ENCODE results near the gene COMMD3.

DNA sequence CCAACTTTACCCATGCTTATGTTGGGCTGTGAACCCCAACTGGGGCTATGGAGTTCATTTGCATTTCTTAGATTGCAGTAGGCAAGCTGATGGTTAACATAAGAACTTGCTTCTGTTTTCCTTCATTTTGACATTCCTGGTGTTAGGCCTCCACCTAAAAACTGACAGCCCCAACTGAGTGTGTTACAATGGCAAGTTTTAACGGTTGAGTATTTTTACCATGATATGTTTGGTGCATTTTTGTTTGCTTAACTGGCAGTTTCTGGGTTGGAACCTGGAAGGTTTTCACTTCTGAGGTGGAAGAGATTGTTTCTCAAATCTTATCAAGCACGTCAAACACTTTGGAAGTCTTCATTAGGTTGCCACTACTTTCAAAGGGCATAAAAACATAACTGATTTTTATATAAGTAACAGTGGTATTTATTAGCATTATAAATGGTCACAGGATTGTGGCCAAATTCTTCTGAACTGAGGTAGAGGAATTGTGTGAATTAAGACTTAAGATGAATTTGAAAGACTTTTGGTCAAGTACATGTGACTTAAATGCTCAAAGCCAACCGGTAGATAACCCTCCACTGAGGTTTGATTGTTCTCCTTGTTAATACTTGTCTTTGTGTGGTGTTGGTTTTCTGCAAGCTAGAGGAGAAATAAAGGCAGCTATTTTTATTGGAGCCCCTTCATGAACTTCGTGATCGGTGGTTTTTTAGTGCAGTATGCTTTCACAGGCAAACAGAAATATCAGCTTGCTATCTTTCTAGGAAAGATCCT lies 7.5 kb downstream of the COMMD3 start:
- TF ChIP-seq MYC (IDR thresholded peaks at IDR 0.05; ENCODE audit: low read depth, low read length), result no peak
- TF ChIP-seq, protein P1, sequence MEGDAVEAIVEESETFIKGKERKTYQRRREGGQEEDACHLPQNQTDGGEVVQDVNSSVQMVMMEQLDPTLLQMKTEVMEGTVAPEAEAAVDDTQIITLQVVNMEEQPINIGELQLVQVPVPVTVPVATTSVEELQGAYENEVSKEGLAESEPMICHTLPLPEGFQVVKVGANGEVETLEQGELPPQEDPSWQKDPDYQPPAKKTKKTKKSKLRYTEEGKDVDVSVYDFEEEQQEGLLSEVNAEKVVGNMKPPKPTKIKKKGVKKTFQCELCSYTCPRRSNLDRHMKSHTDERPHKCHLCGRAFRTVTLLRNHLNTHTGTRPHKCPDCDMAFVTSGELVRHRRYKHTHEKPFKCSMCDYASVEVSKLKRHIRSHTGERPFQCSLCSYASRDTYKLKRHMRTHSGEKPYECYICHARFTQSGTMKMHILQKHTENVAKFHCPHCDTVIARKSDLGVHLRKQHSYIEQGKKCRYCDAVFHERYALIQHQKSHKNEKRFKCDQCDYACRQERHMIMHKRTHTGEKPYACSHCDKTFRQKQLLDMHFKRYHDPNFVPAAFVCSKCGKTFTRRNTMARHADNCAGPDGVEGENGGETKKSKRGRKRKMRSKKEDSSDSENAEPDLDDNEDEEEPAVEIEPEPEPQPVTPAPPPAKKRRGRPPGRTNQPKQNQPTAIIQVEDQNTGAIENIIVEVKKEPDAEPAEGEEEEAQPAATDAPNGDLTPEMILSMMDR (IDR thresholded peaks at IDR 0.05; ENCODE audit: low read depth, low read length), result no peak

Measured in NB4 (cell line).